ENCODE data around the gene PSMC6.
A peak's percentile ranks its signal among the peaks of the same experiment; 100 is the strongest.
"Not testable (repeated sequence)": the region's sequence is repeated elsewhere in the genome, so short reads cannot be mapped to it uniquely, and the experiment has no call there.

The PSMC6 gene

DNA sequence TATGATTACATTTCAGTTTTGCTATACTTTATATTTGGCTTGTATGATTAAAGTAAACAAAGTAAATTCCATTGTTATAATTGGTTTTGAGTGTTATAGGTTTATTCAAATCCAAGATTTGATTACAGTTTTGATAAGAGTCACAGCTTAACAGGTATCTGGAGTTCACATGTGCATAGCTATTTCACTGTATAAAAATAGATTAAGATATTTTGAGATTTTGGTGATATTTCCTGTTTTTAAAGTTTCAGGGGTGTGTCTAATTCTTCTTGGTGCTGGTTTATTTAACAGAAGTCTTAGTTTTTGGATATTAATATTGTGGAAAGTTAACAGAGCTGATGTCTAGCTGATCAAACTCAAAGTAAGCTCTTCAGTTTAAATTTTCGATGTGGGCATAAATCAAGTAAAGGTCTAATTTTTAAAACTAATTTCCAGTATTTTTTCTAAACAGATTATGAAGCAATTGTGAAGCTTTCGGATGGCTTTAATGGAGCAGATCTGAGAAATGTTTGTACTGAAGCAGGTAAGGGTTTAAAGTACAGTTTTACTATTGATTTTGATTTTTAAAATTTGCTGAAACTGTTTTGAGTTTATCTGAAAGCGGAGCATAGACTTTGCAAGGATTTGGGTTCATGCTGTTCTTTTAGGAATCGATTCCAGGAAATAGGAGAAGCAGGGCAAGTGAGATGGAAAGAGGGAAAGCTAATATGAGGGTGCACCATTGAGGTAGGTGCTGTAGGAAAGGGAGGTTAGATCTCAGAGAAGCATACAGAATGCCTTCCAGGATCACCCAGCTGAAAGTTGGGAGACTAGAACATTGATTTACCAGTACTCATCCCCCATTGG lies 16.7 kb downstream of the PSMC6 start:
- DNase-seq = no peak

- no peak for DNase-seq
Observed at GRCh38 chr14:52724360-52724644, 17.3 kb downstream of the PSMC6 start.

- DNase-seq = not testable (repeated sequence)
Observed at GRCh38 chr14:52727509-52727908, 20.5 kb downstream of the PSMC6 start.

DNA sequence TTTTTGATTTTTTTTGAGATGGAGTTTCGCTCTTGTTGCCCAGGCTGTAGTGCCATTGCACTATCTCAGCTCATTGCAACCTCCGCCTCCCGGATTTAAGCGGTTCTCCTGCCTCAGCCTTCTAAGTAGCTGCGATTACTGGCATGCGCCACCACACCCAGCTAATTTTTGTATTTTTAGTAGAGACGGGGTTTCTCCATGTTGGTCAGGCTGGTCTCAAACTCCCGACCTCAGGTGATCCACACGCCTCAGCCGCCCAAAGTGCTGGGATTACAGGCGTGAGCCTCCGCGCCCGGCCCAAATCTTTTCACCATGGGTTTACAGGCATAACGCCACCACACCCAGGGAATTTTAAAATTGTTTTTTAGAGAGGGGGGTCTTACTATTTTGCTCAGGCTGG lies 22.0 kb downstream of the PSMC6 start:
- not testable (repeated sequence) for DNase-seq

GRCh38 chr14:52729585-52729924 lies 22.6 kb downstream of the PSMC6 start:
- DNase-seq = no peak

GRCh38 chr14:52729925-52730708 lies 23.1 kb downstream of the PSMC6 start, which contains the start of gene STYX:
STYX (plus strand) TSS chr14:52730166; CDS start chr14:52730475, 309 bp downstream.
- DNase-seq = peak; percentile 99

DNA sequence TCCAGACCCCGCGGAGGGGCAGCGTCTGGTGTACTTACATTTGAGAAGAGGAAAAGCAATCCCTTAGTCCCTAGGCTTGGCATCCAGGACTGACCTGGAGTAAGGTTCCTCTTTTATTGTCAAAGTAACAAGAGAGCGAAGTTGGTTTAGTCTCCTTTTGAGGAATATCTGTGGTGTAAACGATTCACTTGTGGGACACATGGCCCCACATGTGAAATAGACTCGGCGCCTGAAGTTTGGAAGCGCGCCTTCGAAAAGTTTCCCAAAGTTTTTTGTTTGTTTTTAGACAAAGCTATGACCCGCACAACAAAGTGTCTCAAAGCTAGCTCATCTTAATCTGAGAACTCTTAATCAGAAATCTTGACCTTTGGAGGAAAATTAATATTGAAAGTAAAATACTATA lies 23.7 kb downstream of the PSMC6 start:
- DNase-seq = no peak

- no peak for DNase-seq
Observed at GRCh38 chr14:52733824-52734223, 26.8 kb downstream of the PSMC6 start.

GRCh38 chr14:52735921-52736489 lies 29.0 kb downstream of the PSMC6 start:
- DNase-seq = no peak

DNA sequence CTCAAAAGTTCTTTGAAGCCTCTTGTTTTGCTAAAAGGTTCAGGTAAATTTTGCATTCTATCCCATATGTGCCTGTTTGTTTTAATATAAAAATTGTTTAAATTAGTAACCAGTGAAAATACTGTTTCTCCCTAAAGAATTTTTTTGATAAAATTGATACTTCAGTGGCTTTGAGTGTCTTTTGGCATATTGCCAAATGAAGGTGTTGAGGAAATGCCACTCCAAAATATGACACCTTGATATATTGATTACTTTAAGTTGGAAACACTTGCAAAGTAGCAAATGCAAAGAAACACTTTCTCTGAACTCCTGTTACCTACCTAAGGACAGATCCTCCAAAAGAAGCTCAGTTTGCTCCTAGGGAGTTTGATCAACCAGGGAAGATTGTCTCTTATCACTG lies 31.4 kb downstream of the PSMC6 start:
- no peak for DNase-seq

- no peak for DNase-seq
Observed at GRCh38 chr14:52740751-52741150, 33.8 kb downstream of the PSMC6 start.

DNA sequence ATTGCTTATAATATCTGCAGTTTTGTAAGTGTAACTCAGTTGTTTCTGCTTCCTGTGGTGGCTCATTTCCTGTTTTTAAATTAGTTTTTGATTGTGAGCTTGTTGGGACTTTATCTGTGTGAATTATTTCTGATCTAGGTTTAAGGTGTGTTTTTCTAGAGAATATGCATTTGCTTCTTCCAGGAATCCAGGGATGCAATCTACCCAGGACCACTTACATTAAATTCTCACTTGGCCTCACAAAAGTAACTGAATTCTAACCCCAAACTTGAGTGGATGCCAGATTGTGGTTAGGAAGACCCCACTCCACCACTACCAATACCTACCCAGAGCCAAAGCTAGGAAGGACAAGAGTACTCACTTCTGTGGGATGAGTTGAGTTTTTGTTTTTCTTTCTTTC lies 34.9 kb downstream of the PSMC6 start:
- no peak for DNase-seq

- no peak for DNase-seq
Observed at GRCh38 chr14:52748647-52749292, 41.8 kb downstream of the PSMC6 start.

- DNase-seq = no peak
Observed at GRCh38 chr14:52755607-52756316, 48.8 kb downstream of the PSMC6 start.

- DNase-seq = no peak
Observed at GRCh38 chr14:52759145-52759544, 52.1 kb downstream of the PSMC6 start.

DNA sequence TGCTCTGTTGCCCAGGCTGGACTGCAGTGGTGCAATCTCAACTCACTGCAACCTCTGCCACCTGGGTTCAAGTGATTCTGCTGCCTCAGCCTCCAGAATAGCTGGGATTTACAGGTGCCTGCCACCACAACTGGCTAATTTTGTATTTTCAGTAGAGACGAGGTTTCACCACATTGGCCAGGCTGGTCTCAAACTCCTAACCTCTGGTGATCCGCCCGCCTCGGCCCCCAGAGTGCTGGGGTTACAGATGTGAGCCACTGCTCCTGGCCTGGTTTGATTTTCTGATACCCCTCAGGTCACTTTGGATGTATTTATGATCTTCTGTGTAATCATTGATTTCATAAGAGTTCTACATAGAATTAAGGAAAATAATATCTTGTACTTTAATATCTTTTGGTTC lies 55.9 kb downstream of the PSMC6 start:
- not testable (repeated sequence) for DNase-seq

- no peak for DNase-seq
Observed at GRCh38 chr14:52767058-52767833, 60.2 kb downstream of the PSMC6 start.

- no peak for DNase-seq
Observed at GRCh38 chr14:52769887-52770286, 62.9 kb downstream of the PSMC6 start.

DNA sequence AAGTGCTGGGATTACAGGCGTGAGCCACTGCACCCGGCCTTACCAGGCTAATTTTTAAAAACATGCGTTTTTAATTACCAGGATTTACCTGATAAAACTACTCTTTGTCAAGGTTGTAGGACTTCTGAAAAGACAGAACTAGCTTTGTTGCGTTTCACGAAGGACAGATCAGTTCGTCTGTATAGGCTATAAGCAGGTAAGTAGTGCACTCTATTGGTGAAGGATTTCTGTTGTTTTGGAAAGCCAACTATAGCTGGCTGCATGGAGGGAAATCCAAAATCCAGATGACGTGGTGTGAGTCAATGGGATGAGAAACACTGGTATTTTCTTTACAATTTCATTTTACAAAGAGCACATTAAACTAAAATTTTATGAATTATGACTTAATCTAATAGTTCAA lies 69.8 kb downstream of the PSMC6 start:
- no peak for DNase-seq
